HL-60 (cell line): ENCODE data around the gene DDIT4L.

Experiments
- GABPA ChIP-seq: IDR thresholded peaks from 2 replicates; pipeline ENCODE4 v1.6.1; 2012; ENCODE audit warnings: low read depth
- POLR2AphosphoS5 ChIP-seq: IDR thresholded peaks from 2 replicates; pipeline ENCODE4 v1.6.1; 2012; ENCODE audit warnings: low read depth
- SPI1 ChIP-seq: IDR thresholded peaks from 2 replicates; pipeline ENCODE4 v1.6.1; 2012; ENCODE audit warnings: low read depth, mild to moderate bottlenecking, borderline replicate concordance
- TF ChIP-seq, protein P1 (sequence below): IDR thresholded peaks from one replicate; pipeline ENCODE4 v1.5.1; 2011; ENCODE audit warnings: low read length, control low read depth, inconsistent platforms; ENCODE audit not compliant: insufficient read depth
- TF ChIP-seq, protein P2 (sequence below): IDR thresholded peaks from 2 replicates; pipeline ENCODE4 v1.6.1; 2012; ENCODE audit warnings: low read depth; ENCODE audit not compliant: insufficient replicate concordance

DNA sequence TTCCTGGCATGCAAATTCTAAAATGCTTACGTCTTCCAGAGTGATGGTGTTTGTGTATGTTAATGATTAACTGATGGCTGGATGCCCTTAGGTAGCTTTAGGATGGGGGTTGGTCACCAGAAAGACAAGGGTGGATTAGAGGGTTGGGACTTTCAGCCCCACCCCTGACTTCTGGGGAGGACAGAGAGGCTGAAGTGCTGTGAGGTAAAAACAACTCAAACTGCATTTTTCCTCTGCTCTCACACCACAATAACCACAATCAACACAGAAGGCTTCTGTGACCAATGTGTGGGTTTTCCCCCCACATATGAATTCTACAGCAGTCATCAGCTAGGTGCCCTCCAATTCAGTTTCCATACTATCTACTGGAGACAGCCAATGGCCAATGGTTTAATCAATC lies 18.7 kb upstream of the DDIT4L start:
- TF ChIP-seq, protein P1, sequence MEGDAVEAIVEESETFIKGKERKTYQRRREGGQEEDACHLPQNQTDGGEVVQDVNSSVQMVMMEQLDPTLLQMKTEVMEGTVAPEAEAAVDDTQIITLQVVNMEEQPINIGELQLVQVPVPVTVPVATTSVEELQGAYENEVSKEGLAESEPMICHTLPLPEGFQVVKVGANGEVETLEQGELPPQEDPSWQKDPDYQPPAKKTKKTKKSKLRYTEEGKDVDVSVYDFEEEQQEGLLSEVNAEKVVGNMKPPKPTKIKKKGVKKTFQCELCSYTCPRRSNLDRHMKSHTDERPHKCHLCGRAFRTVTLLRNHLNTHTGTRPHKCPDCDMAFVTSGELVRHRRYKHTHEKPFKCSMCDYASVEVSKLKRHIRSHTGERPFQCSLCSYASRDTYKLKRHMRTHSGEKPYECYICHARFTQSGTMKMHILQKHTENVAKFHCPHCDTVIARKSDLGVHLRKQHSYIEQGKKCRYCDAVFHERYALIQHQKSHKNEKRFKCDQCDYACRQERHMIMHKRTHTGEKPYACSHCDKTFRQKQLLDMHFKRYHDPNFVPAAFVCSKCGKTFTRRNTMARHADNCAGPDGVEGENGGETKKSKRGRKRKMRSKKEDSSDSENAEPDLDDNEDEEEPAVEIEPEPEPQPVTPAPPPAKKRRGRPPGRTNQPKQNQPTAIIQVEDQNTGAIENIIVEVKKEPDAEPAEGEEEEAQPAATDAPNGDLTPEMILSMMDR = no peak
- TF ChIP-seq POLR2AphosphoS5 (no peak), GABPA (no peak), SPI1 (no peak)
- TF ChIP-seq, protein P2, sequence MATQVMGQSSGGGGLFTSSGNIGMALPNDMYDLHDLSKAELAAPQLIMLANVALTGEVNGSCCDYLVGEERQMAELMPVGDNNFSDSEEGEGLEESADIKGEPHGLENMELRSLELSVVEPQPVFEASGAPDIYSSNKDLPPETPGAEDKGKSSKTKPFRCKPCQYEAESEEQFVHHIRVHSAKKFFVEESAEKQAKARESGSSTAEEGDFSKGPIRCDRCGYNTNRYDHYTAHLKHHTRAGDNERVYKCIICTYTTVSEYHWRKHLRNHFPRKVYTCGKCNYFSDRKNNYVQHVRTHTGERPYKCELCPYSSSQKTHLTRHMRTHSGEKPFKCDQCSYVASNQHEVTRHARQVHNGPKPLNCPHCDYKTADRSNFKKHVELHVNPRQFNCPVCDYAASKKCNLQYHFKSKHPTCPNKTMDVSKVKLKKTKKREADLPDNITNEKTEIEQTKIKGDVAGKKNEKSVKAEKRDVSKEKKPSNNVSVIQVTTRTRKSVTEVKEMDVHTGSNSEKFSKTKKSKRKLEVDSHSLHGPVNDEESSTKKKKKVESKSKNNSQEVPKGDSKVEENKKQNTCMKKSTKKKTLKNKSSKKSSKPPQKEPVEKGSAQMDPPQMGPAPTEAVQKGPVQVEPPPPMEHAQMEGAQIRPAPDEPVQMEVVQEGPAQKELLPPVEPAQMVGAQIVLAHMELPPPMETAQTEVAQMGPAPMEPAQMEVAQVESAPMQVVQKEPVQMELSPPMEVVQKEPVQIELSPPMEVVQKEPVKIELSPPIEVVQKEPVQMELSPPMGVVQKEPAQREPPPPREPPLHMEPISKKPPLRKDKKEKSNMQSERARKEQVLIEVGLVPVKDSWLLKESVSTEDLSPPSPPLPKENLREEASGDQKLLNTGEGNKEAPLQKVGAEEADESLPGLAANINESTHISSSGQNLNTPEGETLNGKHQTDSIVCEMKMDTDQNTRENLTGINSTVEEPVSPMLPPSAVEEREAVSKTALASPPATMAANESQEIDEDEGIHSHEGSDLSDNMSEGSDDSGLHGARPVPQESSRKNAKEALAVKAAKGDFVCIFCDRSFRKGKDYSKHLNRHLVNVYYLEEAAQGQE = no peak
